ENCODE results near the gene CACNA1C. TPM values are rescaled to one million over a fixed set of nuclear protein-coding genes. Genes with fewer than 3 reads are reported as not detected.

Gene CACNA1C
- total RNA-seq, 6 donors from 2014 or later, result 5.2 to 45.1 (median 8.8) TPM

DNA sequence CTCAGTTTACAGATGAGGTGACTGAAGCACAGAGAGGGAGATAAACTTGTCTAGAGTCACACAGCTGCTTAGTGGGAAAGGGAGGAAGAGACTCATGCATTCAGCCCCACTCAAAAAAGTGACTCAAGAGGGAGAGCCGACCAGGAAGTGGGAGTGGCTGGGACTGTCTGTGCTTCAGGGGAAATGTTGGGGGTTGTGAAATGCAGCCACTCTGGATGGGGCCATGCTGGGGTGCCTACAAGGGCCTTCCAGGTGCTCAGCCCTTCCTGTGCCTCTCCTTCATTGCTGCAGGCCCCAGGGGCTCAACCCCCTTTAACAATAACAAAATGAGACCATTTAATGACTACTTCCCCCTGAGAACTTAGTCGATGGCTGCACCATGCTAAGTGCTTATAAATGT, 41.8 kb downstream of the CACNA1C start:
- DNase-seq, result peak in 1 of 2 donors; percentile 36
- Histone ChIP-seq H3K27me3 (no peaks in the 10 kb centered on the region), H3K9me3 (no peaks in the 10 kb centered on the region), H3K4me1 (peaks cover 6 to 13% (median 7%) of the 10 kb centered on the region in 4 donors), H3K4me3 (no peak overlapping the region), H3K36me3 (no peaks in the 10 kb centered on the region), H3K27ac (no peak overlapping the region)
- 3 to 11% methylated on average over 2 of the region's 2 CpGs for WGBS, 2 donors
- TF ChIP-seq POLR2A (IDR thresholded peaks at IDR 0.05) (no peak), POLR2AphosphoS5 (IDR thresholded peaks at IDR 0.05) (no peak), EP300 (IDR thresholded peaks at IDR 0.05) (no peak)
- TF ChIP-seq, protein P1, sequence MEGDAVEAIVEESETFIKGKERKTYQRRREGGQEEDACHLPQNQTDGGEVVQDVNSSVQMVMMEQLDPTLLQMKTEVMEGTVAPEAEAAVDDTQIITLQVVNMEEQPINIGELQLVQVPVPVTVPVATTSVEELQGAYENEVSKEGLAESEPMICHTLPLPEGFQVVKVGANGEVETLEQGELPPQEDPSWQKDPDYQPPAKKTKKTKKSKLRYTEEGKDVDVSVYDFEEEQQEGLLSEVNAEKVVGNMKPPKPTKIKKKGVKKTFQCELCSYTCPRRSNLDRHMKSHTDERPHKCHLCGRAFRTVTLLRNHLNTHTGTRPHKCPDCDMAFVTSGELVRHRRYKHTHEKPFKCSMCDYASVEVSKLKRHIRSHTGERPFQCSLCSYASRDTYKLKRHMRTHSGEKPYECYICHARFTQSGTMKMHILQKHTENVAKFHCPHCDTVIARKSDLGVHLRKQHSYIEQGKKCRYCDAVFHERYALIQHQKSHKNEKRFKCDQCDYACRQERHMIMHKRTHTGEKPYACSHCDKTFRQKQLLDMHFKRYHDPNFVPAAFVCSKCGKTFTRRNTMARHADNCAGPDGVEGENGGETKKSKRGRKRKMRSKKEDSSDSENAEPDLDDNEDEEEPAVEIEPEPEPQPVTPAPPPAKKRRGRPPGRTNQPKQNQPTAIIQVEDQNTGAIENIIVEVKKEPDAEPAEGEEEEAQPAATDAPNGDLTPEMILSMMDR (IDR thresholded peaks at IDR 0.05), result no peak
- ATAC-seq (ENCODE audit: low FRiP score in 2 of 2), result peak in 1 of 2 donors; percentile 27

DNA sequence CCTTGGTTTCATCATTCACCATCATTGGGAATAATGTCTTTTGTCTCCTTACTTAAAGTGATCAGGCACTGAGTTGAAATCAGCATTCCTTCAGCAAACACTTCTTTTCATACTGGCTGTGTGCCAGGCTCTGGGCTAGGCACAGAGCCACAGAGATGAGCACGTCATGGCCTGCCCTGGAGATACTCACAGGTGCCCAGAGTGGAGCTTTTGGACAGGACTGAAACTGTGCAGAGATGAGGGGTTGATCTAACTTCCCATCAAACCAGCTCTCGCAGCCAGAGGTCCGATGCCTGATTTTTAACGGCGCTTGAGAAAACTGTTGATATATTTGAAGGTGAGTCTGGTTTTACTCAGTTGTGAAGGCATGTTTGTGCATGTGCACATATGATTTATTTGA, 43.1 kb downstream of the CACNA1C start:
- no peaks in the 10 kb centered on the region for H3K36me3 ChIP-seq
- H3K4me3 ChIP-seq, result no peak overlapping the region
- no peaks in the 10 kb centered on the region for H3K9me3 ChIP-seq
- ATAC-seq (ENCODE audit: low FRiP score in 2 of 2) (no peak), DNase-seq (no peak)
- TF ChIP-seq POLR2AphosphoS5 (IDR thresholded peaks at IDR 0.05) (no peak), POLR2A (IDR thresholded peaks at IDR 0.05) (no peak), EP300 (IDR thresholded peaks at IDR 0.05) (no peak)
- H3K27me3 ChIP-seq, result no peaks in the 10 kb centered on the region
- no peak overlapping the region for H3K27ac ChIP-seq
- WGBS, 2 donors, result 85 to 86% methylated on average over 5 of the region's 5 CpGs
- peaks cover 6 to 13% (median 7%) of the 10 kb centered on the region in 4 donors for H3K4me1 ChIP-seq

DNA sequence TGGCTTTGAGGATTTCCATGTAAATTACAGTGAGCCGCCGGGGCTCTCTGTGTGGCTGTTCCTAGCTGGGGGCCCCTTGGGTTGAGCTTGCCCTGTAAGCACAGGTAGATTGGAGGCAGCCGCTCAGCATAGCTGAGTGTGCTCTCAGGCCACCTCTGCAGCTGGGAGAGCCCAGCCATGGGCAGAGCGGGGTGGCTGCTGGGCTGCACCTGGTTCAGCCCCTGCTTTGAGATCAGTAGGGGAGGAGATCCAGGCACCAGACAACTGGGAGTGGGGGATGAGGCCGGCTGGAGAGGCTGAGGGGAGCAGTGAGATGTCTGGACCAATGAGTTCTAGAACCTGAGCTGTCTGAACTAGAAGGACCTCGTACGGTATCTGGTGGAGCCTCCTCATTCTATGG, 44.8 kb downstream of the CACNA1C start:
- TF ChIP-seq EP300 (IDR thresholded peaks at IDR 0.05), result no peak
- TF ChIP-seq, protein P1 (IDR thresholded peaks at IDR 0.05), result no peak
- TF ChIP-seq POLR2AphosphoS5 (IDR thresholded peaks at IDR 0.05), result no peak
- TF ChIP-seq POLR2A (IDR thresholded peaks at IDR 0.05), result no peak
- Histone ChIP-seq H3K9me3 (no peaks in the 10 kb centered on the region), H3K27ac (no peak overlapping the region), H3K4me3 (no peak overlapping the region), H3K27me3 (no peaks in the 10 kb centered on the region), H3K4me1 (peaks cover 6 to 13% (median 7%) of the 10 kb centered on the region in 4 donors), H3K36me3 (no peaks in the 10 kb centered on the region)
- WGBS, 2 donors, result 81 to 90% methylated on average over 6 to 7 of the region's 7 CpGs
- ATAC-seq (ENCODE audit: low FRiP score in 2 of 2), result no peak
- no peak for DNase-seq

DNA sequence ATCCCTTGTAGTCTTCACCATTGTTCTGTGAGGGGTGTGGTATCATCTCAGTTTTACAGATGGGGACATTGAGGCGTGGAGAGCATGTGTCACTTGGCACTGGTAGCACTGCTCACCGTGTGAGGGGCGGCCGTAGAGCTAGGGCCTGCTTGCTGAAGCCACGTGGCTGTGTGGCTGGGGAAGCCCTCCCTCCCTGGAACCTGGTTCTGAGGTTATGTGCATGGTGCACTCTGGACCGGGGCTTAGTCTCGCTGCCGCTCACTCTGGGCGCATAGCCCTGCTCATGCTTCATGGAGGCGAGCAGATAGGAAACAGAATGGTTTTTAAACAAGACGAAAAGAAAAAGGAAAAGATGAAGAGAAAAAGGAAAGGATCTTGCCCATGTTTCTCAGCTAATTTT, 46.1 kb downstream of the CACNA1C start:
- DNase-seq (no peak), ATAC-seq (ENCODE audit: low FRiP score in 2 of 2) (no peak)
- no peaks in the 10 kb centered on the region for H3K9me3 ChIP-seq
- H3K27me3 ChIP-seq, result no peaks in the 10 kb centered on the region
- WGBS, 2 donors, result 87 to 91% methylated on average over 9 to 11 of the region's 11 CpGs
- H3K4me1 ChIP-seq, result peaks cover 6 to 13% (median 7%) of the 10 kb centered on the region in 4 donors
- H3K36me3 ChIP-seq, result no peaks in the 10 kb centered on the region
- TF ChIP-seq EP300 (IDR thresholded peaks at IDR 0.05) (no peak), POLR2AphosphoS5 (IDR thresholded peaks at IDR 0.05) (no peak), POLR2A (IDR thresholded peaks at IDR 0.05) (no peak)
- TF ChIP-seq, protein P1 (IDR thresholded peaks at IDR 0.05), result no peak
- H3K4me3 ChIP-seq, result no peak overlapping the region
- no peak overlapping the region for H3K27ac ChIP-seq

DNA sequence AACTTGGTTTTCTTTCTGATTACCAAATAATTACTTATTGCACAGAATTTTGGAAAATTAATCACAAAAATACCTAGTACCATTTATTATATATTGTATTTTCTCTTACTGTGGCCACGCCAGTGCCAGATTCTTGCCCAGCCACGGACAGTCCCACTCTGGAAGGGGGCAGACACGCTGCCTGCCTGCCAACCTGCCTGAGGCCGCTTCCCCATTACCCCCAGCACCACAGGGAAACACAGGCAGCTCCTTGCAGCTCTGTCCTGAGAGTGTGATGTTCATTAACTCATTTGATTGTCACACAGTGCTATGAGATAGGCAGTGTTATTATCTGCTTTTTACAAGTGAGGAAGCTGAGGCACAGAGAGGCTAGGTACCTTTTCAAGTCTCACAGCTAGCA, 46.8 kb downstream of the CACNA1C start:
- DNase-seq (no peak), ATAC-seq (ENCODE audit: low FRiP score in 2 of 2) (no peak)
- TF ChIP-seq EP300 (IDR thresholded peaks at IDR 0.05) (no peak), POLR2AphosphoS5 (IDR thresholded peaks at IDR 0.05) (no peak), POLR2A (IDR thresholded peaks at IDR 0.05) (no peak)
- TF ChIP-seq, protein P1 (IDR thresholded peaks at IDR 0.05), result no peak
- Histone ChIP-seq H3K27me3 (no peaks in the 10 kb centered on the region), H3K4me3 (no peak overlapping the region), H3K36me3 (no peaks in the 10 kb centered on the region), H3K27ac (no peak overlapping the region), H3K9me3 (no peaks in the 10 kb centered on the region), H3K4me1 (peaks cover 1 to 6% (median 3%) of the 10 kb centered on the region in 4 donors)
- 90 to 91% methylated on average over 4 of the region's 4 CpGs for WGBS, 2 donors

Data from upper lobe of left lung (tissue), 6 donors.